Neuronal stem cell (in vitro differentiated cells): ENCODE results near the gene PGM1.

Experiments
- DNase-seq: peaks from one replicate; pipeline ENCODE4 v3.0.0-alpha.2; 2013; ENCODE audit warnings: low spot score
- H2AFZ ChIP-seq: one replicate; pipeline ENCODE4 v1.6.1; 2013; ENCODE audit warnings: mild to moderate bottlenecking, low read length, inconsistent platforms
- H2AK5ac ChIP-seq: 2 replicates; pipeline ENCODE4 v1.6.1; 2013; ENCODE audit warnings: low read depth, mild to moderate bottlenecking, inconsistent platforms, low read length, moderate library complexity, mixed read lengths
- H2BK120ac ChIP-seq: 2 replicates; pipeline ENCODE4 v1.6.1; 2013; ENCODE audit warnings: low read depth, mild to moderate bottlenecking, inconsistent platforms, low read length, moderate library complexity, mixed read lengths
- H2BK12ac ChIP-seq: one replicate; pipeline ENCODE4 v1.6.1; 2013; ENCODE audit warnings: low read length, inconsistent platforms
- H2BK15ac ChIP-seq: 2 replicates; pipeline ENCODE4 v1.6.1; 2013; ENCODE audit warnings: mild to moderate bottlenecking, low read length, inconsistent platforms, mixed read lengths
- H2BK5ac ChIP-seq: one replicate; pipeline ENCODE4 v1.6.1; 2013; ENCODE audit warnings: inconsistent platforms, mild to moderate bottlenecking, low read length, moderate library complexity
- H3K14ac ChIP-seq: one replicate; pipeline ENCODE4 v1.6.1; 2013; ENCODE audit warnings: low read length, inconsistent platforms
- H3K18ac ChIP-seq: 2 replicates; pipeline ENCODE4 v1.6.1; 2013; ENCODE audit warnings: low read length, inconsistent platforms
- H3K23ac ChIP-seq: 2 replicates; pipeline ENCODE4 v1.6.1; 2013; ENCODE audit warnings: low read depth, mild to moderate bottlenecking, mixed read lengths, low read length, inconsistent platforms; ENCODE audit not compliant: poor library complexity
- H3K27ac ChIP-seq: replicated peaks from 3 replicates; pipeline ENCODE4 v1.5.1; 2013; ENCODE audit warnings: low read length, inconsistent platforms
- H3K27me3 ChIP-seq, 3 experiments: 2 replicates each; pipeline ENCODE4 v1.6.1; 2013; ENCODE audit warnings: low read length in 3 of 3, mild to moderate bottlenecking in 2 of 3, inconsistent platforms in 1 of 3, low read depth in 1 of 3, mixed read lengths in 1 of 3, moderate library complexity in 1 of 3; ENCODE audit not compliant: control insufficient read depth in 3 of 3, insufficient read depth in 3 of 3
- H3K36me3 ChIP-seq, 2 donors: replicated peaks in 1 of 2; 2 replicates each; pipeline ENCODE4 v1.6.1; 2013; ENCODE audit warnings: low read length in 2 of 2; ENCODE audit not compliant: control insufficient read depth in 2 of 2, insufficient read depth in 2 of 2
- H3K4ac ChIP-seq: 2 replicates; pipeline ENCODE4 v1.6.1; 2013; ENCODE audit warnings: inconsistent platforms, mild to moderate bottlenecking, low read length, moderate library complexity
- H3K4me1 ChIP-seq, 2 donors: 1 replicate in 1 of 2; 2 replicates in 1 of 2; pipeline ENCODE4 v1.6.1; 2013; ENCODE audit warnings: low read length in 2 of 2, low read depth in 1 of 2; ENCODE audit not compliant: control insufficient read depth in 2 of 2, insufficient read depth in 1 of 2
- H3K4me2 ChIP-seq: one replicate; pipeline ENCODE4 v1.6.1; 2013; ENCODE audit warnings: mild to moderate bottlenecking, low read length, inconsistent platforms; ENCODE audit not compliant: insufficient read depth, poor library complexity, severe bottlenecking
- H3K4me3 ChIP-seq, 2 donors: 2 replicates each; pipeline ENCODE4 v1.5.1; 2013; ENCODE audit warnings: low read length in 2 of 2, mild to moderate bottlenecking in 2 of 2, inconsistent platforms in 1 of 2, moderate library complexity in 1 of 2
- H3K79me1 ChIP-seq: one replicate; pipeline ENCODE4 v1.6.1; 2013; ENCODE audit warnings: low read depth, mild to moderate bottlenecking, inconsistent platforms, low read length, moderate library complexity
- H3K9ac ChIP-seq: one replicate; pipeline ENCODE4 v1.6.1; 2013; ENCODE audit warnings: mild to moderate bottlenecking, low read depth, low read length, inconsistent platforms; ENCODE audit not compliant: poor library complexity
- H3K9me3 ChIP-seq, 2 donors: replicated peaks in 1 of 2; 2 replicates each; pipeline versions ENCODE3 to v1.6.1; 2013; ENCODE audit warnings: low read length in 2 of 2, mild to moderate bottlenecking in 2 of 2, inconsistent platforms in 1 of 2, low read depth in 1 of 2, mixed read lengths in 1 of 2, moderate library complexity in 1 of 2; ENCODE audit not compliant: control insufficient read depth in 2 of 2, insufficient read depth in 1 of 2
- H4K8ac ChIP-seq: one replicate; pipeline ENCODE4 v1.6.1; 2013; ENCODE audit warnings: low read depth, mild to moderate bottlenecking, inconsistent platforms, low read length, moderate library complexity
- H4K91ac ChIP-seq: one replicate; pipeline ENCODE4 v1.6.1; 2013; ENCODE audit warnings: low read length, low read depth, mild to moderate bottlenecking, inconsistent platforms; ENCODE audit not compliant: poor library complexity
- WGBS, 2 donors: extraction: QIAGEN DNeasy Blood & Tissue Kit; methylation state at CpG; one replicate each; pipeline ENCODE4 v1.1.7; 2013; ENCODE audit warnings: missing lambda C conversion rate in 2 of 2, mixed read lengths in 1 of 2; ENCODE audit not compliant: insufficient read length in 2 of 2, insufficient replicate concordance in 1 of 2; ENCODE audit errors: extremely low coverage in 2 of 2; 5-methylcytosine and 5-hydroxymethylcytosine counted together

PGM1 gene

DNA sequence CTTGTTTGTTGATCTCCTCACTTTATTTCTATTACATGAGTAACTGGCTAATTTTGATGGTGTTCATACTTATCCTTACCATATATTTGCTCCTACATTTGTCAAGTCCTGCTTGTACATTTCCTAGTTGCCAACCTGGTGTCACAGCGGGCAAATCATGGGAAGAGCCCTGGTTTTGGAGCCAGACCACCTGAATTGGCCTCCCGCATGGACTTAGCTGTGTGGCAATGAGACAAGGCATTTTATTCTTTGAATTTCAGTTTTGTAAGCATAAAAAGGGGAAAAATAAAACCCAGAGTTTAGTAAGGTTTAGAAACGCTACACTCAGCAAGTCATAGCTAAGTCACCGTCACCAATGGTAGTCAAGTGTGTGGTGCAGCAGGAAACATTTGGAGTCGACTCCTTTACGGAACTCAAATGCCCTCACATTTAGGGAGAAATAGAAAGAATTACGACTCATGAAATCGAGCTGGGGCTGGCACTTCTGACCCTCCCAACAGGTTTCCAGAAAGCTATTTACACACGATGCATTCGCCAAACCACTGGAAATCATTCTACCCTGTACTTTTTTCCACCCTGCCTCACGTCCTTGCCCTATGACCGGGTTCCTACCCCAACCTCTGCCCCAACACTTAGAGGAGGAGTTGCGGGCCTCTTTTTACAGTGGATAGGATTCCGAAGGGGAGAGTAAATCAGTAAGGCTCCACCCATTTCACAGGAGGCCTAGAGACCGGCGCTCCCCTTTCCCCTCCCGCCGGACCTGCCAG, 492 bp upstream of the PGM1 start:
- Histone ChIP-seq H3K4me3 (peak overlapping the region; percentile 83 to 93), H3K14ac (peak overlapping the region; percentile 58), H4K8ac (no peak overlapping the region), H3K23ac (peak overlapping the region; percentile 22), H3K27ac (no peak overlapping the region), H3K18ac (peak overlapping the region; percentile 76), H3K9me3 (no peaks in the 10 kb centered on the region), H3K27me3 (peaks cover 0 to 21% (median 0%) of the 10 kb centered on the region in 3 experiments), H2BK12ac (peak overlapping the region; percentile 60), H3K36me3 (no peaks in the 10 kb centered on the region), H4K91ac (no peak overlapping the region), H3K9ac (peak overlapping the region; percentile 87), H3K4me1 (peaks cover 4% of the 10 kb centered on the region in 2 donors), H2BK120ac (no peak overlapping the region), H2BK5ac (no peak overlapping the region), H3K79me1 (peaks cover 2% of the 10 kb centered on the region), H3K4me2 (peak overlapping the region; percentile 95), H2AK5ac (no peak overlapping the region), H2AFZ (peak overlapping the region; percentile 100), H3K4ac (no peak overlapping the region), H2BK15ac (peak overlapping the region; percentile 8)
- peak; percentile 21 for DNase-seq
- no CpG with 5 or more reads among the region's 18 CpGs for WGBS, 2 donors

- peak overlapping the region; percentile 76 for H3K18ac ChIP-seq
- peak; percentile 46 for DNase-seq
- H4K91ac ChIP-seq: no peak overlapping the region
- H3K9ac ChIP-seq: peak overlapping the region; percentile 87
- H4K8ac ChIP-seq: no peak overlapping the region
- peaks cover 2% of the 10 kb centered on the region for H3K79me1 ChIP-seq
- H3K4ac ChIP-seq: no peak overlapping the region
- peak overlapping the region; percentile 100 for H2AFZ ChIP-seq
- WGBS, 2 donors: no CpG with 5 or more reads among the region's 55 CpGs
- no peak overlapping the region for H2BK120ac ChIP-seq
- peak overlapping the region; percentile 83 to 93 for H3K4me3 ChIP-seq
- H3K4me1 ChIP-seq: peaks cover 4% of the 10 kb centered on the region in 2 donors
- peak overlapping the region; percentile 95 for H3K4me2 ChIP-seq
- H3K27ac ChIP-seq: no peak overlapping the region
- H3K36me3 ChIP-seq: no peaks in the 10 kb centered on the region
- peak overlapping the region; percentile 46 for H2BK12ac ChIP-seq
- H3K27me3 ChIP-seq: peaks cover 0 to 21% (median 0%) of the 10 kb centered on the region in 3 experiments
- peak overlapping the region; percentile 8 for H2BK15ac ChIP-seq
- H2AK5ac ChIP-seq: no peak overlapping the region
- no peaks in the 10 kb centered on the region for H3K9me3 ChIP-seq
- H2BK5ac ChIP-seq: no peak overlapping the region
- H3K14ac ChIP-seq: peak overlapping the region; percentile 85
- peak overlapping the region; percentile 22 for H3K23ac ChIP-seq
Measured at GRCh38 chr1:63593886-63594605, 835 bp downstream of the PGM1 start.

DNA sequence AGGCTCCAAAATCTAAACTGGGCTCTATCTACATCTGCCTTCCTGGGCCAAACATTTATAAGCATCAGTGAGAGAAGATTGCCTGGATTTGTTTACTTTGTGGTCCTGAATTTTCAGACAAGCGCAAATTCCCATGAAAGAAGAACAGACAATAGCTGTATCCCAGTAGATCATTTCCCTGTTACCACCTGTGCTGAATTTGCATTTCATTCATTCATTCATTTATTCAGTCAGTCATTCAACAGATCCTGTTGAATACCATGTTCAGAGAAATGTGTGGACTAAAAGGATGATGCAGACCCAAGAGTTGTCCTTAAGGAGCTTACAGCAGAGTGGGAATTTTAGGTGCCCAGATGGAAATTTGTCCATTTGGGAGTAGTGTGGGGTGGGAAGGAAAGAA, 2.2 kb downstream of the PGM1 start:
- no peak overlapping the region for H2BK12ac ChIP-seq

GRCh38 chr1:63599799-63600198, 6.6 kb downstream of the PGM1 start:
- no CpG with 5 or more reads among the region's 5 CpGs for whole genome bisulfite sequencing, 2 donors

More for the DNA sequence above, 2.2 kb downstream of the PGM1 start:
- H3K9me3 ChIP-seq: no peaks in the 10 kb centered on the region
- H3K4me2 ChIP-seq: no peak overlapping the region
- no peak overlapping the region for H3K27ac ChIP-seq
- H3K36me3 ChIP-seq: no peaks in the 10 kb centered on the region
- H2BK120ac ChIP-seq: no peak overlapping the region
- H2BK15ac ChIP-seq: no peak overlapping the region
- H3K4me1 ChIP-seq: peaks cover 4% of the 10 kb centered on the region in 2 donors
- H3K18ac ChIP-seq: no peak overlapping the region
- no peak overlapping the region for H3K9ac ChIP-seq
- no CpG with 5 or more reads among the region's 1 CpG for WGBS, 2 donors
- no peak overlapping the region for H3K4ac ChIP-seq
- H2AFZ ChIP-seq: no peak overlapping the region
- no peak overlapping the region for H3K23ac ChIP-seq
- H2BK5ac ChIP-seq: no peak overlapping the region
- peaks cover 2% of the 10 kb centered on the region for H3K79me1 ChIP-seq
- DNase-seq: no peak
- no peak overlapping the region for H3K14ac ChIP-seq
- no peak overlapping the region for H4K8ac ChIP-seq
- H2AK5ac ChIP-seq: no peak overlapping the region
- H3K27me3 ChIP-seq: peaks cover 0 to 21% (median 0%) of the 10 kb centered on the region in 3 experiments
- H3K4me3 ChIP-seq: no peak overlapping the region
- no peak overlapping the region for H4K91ac ChIP-seq

More at GRCh38 chr1:63599799-63600198, 6.6 kb downstream of the PGM1 start:
- Histone ChIP-seq H3K18ac (no peak overlapping the region), H2AK5ac (no peak overlapping the region), H3K27ac (no peak overlapping the region), H3K23ac (no peak overlapping the region), H4K91ac (no peak overlapping the region), H2BK12ac (no peak overlapping the region), H3K36me3 (no peaks in the 10 kb centered on the region), H3K4me1 (no peaks in the 10 kb centered on the region), H3K4ac (no peak overlapping the region), H2BK15ac (no peak overlapping the region), H3K9me3 (no peaks in the 10 kb centered on the region), H3K79me1 (no peaks in the 10 kb centered on the region), H2AFZ (no peak overlapping the region), H3K27me3 (peaks cover 0 to 4% (median 0%) of the 10 kb centered on the region in 3 experiments), H2BK120ac (no peak overlapping the region), H3K4me2 (no peak overlapping the region), H3K4me3 (no peak overlapping the region), H3K14ac (no peak overlapping the region), H2BK5ac (no peak overlapping the region), H3K9ac (no peak overlapping the region), H4K8ac (no peak overlapping the region)
- DNase-seq: no peak
